Lower leg skin (tissue), 4 donors: ENCODE data around the gene KCNJ6. TPM values are rescaled to one million over a fixed set of nuclear protein-coding genes. Genes with fewer than 3 reads are reported as not detected.

Source experiments
- DNase-seq, 2 donors: peaks; one replicate each; pipeline ENCODE4 v3.0.0-alpha.2; 2019; ENCODE audit warnings: low spot score in 2 of 2
- H3K4me3 ChIP-seq: fragments of 200-600 bp; sonication (generic); 2 replicates; pipeline ENCODE4 v1.5.1; 2017; ENCODE audit warnings: mild to moderate bottlenecking, low read depth; ENCODE audit not compliant: poor library complexity, severe bottlenecking
- CTCF ChIP-seq, 3 donors: fragments of 450-650 bp; IDR thresholded peaks; one replicate each; pipeline ENCODE4 v1.5.1; 2016; ENCODE audit warnings: antibody characterized with exemption in 3 of 3, mild to moderate bottlenecking in 3 of 3, moderate library complexity in 2 of 3
- POLR2A ChIP-seq, 2 donors: fragments of 450-650 bp; IDR thresholded peaks; one replicate each; pipeline ENCODE4 v1.6.1; 2016 to 2017; ENCODE audit warnings: antibody characterized with exemption in 2 of 2, mild to moderate bottlenecking in 1 of 2, moderate library complexity in 1 of 2
- WGBS, 2 donors: methylation state at CpG; one replicate each; pipeline ENCODE4 v1.1.5; 2018; 5-methylcytosine and 5-hydroxymethylcytosine counted together
- intact Hi-C: fragments of 100-400 bp; cut with DNase I; formaldehyde crosslinking; loops from one replicate; pipeline ENCODE4 v1.15.0; 2023; ENCODE audit warnings: low total_unique reads
- total RNA-seq, 4 donors: library from RNA; depleted of rRNA; stranded (reverse); fragments of >200 nt; gene quantifications; one replicate each; pipeline ENCODE4 v1.1.0, GENCODE V29; 2016

The KCNJ6 gene
- total RNA-seq, 4 donors from 2014 or later = 0.04 TPM; not detected in 3

- TF ChIP-seq POLR2A (IDR thresholded peaks at IDR 0.05) = no peak
- no peak for TF ChIP-seq CTCF (IDR thresholded peaks at IDR 0.05)
- H3K4me3 ChIP-seq = no peak overlapping the region
- intact Hi-C loops = no loop called here
- no peak for DNase-seq
- WGBS, 2 donors = 66 to 90% methylated on average over 4 of the region's 4 CpGs
Measured at GRCh38 chr21:37788503-37788902, 127.8 kb downstream of the KCNJ6 start.

DNA sequence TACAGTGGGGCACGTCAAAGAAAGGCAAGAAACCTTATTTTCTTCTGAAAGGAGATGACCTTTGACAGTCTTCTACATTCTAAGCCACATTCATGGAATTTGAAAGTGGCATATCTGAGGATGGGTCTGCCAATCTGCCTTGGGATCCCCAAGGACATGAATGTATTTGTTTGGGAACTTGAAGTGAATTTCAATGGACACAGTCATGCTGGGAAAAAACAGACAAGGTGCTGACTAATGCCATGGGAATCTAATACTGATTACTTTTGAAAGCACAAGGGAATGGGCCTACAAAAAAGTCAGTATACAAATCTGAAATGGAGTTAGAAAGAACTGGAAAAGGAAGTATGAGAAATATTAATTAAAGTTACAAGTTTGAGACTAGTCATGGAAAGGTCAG, 128.8 kb downstream of the KCNJ6 start:
- no peak overlapping the region for H3K4me3 ChIP-seq
- TF ChIP-seq CTCF (IDR thresholded peaks at IDR 0.05) (no peak), POLR2A (IDR thresholded peaks at IDR 0.05) (no peak)
- intact Hi-C loops = no loop called here
- WGBS, 2 donors = 75 to 83% methylated on average over 1 of the region's 1 CpG
- DNase-seq = no peak

DNA sequence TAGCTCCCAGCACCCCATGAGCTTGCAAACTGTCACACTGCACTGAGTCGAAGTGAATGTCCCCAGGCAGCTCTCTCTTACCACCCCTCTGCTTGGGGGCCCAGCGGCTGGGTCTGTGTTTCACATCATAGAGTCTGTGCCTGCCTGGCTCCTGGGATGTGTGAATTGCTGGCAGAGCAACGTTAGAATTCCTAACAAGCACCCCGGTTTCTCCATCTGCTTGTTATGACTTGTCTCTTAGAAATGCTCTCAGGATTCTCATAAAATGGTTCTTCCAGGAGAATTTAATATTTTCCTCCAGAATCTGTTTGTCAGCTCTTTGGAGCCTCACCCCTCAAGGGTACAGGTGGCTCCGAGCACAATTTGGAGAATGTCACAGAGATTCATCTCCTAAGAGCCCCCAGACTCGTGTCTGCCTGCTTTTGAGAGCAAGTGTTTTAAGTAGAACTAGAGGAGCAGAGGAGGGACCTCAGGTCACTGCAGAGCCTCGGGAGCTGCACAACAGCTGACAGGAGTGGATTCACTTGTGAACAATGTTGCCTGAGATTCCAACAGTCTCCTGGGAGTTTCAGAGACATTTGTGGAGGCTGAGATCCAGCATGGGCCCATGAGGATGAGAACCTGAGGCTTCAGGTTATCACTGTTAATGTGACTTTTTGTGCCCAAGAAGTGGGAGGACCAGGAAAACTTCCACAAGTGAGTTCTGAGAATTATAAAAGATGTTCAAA, 131.5 kb downstream of the KCNJ6 start:
- 46 to 53% methylated on average over 7 of the region's 7 CpGs for WGBS, 2 donors
- DNase-seq = no peak
- no peak overlapping the region for H3K4me3 ChIP-seq
- intact Hi-C loops = no loop called here
- no peak for TF ChIP-seq POLR2A (IDR thresholded peaks at IDR 0.05)
- TF ChIP-seq CTCF (IDR thresholded peaks at IDR 0.05) = no peak

DNA sequence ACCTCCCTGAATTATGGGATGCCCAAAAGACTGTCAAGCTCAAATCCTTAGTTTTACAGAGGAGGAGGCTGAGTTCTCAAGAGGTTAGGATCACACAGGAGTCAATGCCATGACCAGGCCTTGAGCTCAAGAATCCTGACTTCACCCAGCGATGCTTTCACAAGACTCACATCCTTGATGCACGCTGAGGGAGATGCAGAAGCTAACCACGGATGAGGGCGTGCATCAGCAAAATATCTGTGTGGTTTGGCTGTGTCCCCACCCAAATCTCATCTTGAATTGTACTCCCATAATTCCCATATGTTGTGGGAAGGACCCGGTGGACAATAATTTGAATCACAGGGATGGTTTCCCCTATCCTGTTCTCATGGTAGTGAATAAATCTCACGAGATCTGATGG, 133.2 kb downstream of the KCNJ6 start:
- H3K4me3 ChIP-seq = no peak overlapping the region
- no peak for TF ChIP-seq POLR2A (IDR thresholded peaks at IDR 0.05)
- no peak for TF ChIP-seq CTCF (IDR thresholded peaks at IDR 0.05)
- intact Hi-C loops = no loop called here
- no peak for DNase-seq
- 90 to 91% methylated on average over 6 of the region's 6 CpGs for WGBS, 2 donors

DNA sequence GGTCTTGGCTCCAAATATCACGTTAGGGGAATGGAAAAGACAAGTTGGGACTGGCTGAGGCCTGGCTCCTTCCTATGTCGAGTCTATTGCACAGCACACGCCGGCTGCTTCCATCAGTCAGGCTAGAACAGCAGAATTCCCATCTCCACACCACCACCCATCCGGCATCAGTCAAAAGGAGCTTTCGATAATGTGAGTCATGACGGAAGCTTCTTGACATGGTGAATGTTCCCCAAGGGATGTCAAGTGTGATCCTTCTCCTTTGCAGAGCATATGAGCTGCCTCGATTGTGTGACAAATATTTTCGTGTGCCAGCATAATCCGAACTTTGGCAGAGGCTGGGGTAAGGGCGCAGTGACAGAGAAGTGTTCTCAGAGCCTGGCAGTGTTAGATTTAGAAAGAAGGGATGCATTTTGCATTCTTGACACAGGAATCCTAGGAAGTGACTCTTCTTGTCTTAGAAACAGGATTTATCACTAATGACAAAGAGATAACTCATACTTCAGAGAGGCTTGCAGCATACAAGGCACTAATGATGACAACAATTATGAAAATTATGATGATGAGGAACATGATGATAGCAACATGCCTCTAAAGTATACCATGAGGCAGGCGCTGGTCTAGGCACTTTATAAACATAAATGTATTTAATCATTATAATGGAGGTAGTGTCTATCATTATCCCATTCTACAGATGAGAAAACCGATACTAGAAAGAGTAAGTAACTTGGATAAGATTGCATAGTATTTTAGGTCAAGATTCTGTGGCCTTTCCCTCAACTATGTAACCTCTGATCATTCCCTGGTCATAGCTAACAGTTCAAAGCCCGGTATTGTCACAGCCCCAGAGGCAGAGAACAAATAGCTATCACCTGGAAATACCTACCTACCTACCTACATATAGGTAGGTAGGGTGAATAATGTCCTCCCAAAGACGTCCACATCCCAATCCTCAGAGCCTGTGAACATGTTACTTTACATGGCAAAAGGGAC, 135.0 kb downstream of the KCNJ6 start:
- no peak overlapping the region for H3K4me3 ChIP-seq
- intact Hi-C loops = no loop called here
- no peak for DNase-seq
- WGBS, 2 donors = 53 to 64% methylated on average over 15 of the region's 15 CpGs
- TF ChIP-seq CTCF (IDR thresholded peaks at IDR 0.05) = no peak
- no peak for TF ChIP-seq POLR2A (IDR thresholded peaks at IDR 0.05)
